NK-92 (cell line): ENCODE data around the gene RNU6-8.

ENCODE experiments used
- DNase-seq: peaks from one replicate; lab custom pipeline; 2025; ENCODE audit not compliant: unreplicated experiment; lab: John Stamatoyannopoulos, UW

Gene RNU6-8

DNA sequence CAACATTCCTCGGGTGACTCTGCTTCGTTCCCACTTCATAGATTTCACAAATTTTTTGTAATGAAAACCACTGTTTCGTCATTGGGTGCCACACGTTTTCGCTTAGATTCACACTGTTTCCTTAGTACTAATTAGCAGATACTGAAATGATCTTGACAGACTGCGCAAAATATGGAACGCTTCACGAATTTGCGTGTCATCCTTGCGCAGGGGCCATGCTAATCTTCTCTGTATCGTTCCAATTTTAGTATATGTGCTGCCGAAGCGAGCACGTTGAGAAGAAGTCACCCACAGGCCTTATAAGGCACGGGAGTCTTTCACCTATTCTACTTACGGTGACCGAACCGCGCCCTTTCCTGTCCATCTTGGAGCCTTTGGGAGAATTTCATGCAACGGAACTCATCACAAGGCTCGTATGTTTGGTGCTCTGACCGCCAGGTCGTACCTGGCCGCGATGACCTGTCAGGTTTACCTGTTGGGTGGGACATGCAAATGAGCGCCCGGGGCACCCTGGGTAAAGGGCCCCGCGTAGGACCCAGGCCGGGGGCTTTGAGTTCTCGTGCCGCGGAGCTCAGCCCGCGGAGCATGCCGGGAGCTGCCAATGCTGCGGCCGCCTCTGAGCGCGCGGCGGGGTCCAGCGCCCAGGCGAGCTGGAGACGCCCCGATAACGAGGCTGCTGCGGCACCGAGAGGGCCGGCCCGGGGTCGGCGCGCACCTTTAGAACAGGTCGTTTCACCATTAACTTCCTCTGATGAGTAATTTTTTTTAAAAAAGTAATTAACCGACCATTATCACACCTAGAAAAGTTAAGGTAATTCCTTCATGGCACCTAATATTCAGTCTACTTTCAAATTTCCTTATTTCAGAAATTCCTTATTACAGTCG is at the start of gene RNU6-8:
Gene RNU6-8 (minus strand): TSS at position 272 of the 885 bp plus-strand sequence.
- DNase-seq: no peak

DNA sequence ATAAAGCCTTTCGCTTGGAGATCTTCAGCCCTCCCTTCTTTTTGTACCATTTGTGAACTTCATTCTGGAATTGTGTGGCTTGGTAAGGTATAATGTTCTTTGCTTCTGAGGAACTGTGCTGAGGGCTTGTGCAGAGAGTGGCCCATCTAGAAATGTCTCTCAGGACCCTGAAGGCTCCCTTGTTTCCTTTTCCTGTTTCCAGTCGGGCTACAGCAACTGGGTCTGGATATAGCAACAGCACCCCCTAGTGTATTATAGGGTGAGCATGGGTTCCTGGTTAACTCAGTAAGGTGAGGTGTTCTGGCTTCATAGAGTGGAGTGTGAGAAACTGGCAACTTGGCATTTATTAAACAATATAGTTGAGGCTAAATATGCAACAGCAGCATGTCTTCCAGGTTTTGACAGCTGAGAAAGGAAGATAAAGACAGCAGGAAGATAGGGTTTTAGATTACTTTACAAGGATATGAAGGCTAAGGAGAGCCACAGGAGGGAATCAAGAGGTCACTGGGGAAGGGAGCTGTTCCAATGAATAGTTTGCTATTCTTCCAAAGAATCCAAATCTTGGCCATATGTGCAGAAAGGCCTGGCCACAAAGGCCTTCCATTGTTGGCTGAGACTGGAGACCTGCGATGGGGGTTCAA is 49.1 kb upstream of the RNU6-8 start:
- DNase-seq: no peak

DNA sequence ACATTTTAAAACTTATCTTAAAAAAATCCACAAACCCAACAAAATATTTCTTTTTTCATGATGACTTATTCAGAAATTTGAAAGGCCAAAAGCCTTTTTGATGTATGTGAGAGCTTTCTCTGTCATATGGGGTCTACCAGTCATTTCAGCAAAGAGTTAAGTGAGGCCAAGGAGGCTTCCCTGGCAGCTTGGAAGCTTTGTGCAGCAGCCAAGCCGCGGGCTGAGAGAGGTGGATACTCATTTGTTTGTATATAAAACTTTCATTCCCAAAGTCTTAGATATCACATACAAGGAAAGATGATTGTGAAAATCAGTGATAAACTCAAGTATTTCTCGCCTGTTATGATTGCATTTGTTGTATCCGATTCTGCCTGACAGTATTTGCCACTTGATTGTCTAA is 48.5 kb upstream of the RNU6-8 start:
- no peak for DNase-seq

DNA sequence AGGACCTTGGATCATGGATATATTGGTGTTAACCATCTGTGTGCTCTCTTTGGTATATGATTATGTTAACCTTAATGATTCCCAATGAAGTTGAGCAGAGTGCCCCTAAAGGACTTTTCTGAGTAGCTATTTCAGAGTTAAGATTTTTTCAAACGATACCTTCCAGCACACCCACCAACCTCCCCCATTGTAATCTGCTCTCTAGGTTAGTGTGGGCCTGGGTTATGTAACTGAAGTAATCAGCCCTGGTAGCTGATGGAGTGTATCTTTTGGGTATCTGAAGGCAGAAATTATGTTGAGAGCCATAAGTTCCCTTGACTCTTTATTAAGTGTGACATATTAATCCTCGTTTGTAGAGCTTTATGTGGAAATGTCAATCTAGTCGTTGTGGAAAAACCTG is 47.6 kb upstream of the RNU6-8 start:
- DNase-seq: no peak

DNA sequence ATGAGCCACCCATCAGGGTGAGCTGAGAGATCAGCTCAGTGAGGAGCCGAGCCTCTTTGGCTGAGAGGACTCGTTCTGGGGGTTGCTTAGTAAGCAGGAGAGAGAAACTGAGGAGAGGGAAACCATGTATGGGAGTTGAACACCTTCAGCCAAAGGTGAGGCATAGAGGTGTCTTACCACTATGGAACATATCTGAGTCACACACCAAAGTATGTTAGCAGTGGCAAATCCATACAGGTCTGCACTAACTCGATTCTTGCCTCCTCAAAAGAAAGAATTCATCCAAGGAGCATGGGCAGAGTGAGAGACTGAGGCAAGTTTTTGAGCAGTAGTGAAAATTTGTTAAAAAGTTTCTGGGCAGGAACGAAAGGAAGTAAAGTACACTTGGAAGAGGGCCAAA is 46.7 kb upstream of the RNU6-8 start:
- no peak for DNase-seq

DNA sequence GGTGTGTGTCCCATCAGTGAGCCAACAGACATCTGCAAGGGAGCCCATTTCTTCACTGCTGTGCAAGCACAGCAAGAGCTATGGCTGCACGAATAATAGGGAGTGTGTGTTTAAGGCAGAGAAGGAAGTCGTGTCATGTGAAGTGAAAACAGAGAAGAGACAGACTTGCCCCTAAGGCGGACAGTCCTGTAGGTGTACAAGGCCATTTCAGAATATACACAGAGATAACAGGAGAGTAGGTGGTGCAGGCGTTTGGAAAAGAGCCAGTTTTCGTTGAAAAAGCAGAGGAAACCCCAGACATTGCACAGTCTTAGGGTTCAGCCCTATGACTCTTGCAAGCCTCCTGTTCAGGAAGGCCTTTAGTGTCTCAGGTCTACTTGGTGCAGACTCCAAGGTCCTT is 46.3 kb upstream of the RNU6-8 start:
- no peak for DNase-seq

DNA sequence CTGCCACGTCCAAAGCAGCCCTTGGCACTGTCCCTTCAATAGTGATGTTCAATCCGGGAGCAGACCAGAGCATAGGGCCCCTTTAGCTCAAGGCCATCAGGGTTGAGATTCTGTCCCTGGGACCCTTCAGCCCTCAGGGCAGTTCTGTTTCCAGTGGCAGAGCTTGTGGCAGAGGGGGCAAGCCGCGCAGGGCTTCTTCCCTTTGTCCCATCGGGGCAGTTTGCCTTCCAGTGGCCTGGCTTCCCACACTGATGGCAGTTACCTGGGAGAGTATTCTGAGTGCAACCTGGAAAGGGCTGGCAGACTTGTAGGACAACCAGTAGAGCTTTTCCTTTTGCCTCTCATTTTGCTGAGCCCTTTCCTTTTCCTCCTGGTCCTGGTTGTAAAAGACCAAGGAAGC is 43.7 kb upstream of the RNU6-8 start:
- DNase-seq: no peak

DNA sequence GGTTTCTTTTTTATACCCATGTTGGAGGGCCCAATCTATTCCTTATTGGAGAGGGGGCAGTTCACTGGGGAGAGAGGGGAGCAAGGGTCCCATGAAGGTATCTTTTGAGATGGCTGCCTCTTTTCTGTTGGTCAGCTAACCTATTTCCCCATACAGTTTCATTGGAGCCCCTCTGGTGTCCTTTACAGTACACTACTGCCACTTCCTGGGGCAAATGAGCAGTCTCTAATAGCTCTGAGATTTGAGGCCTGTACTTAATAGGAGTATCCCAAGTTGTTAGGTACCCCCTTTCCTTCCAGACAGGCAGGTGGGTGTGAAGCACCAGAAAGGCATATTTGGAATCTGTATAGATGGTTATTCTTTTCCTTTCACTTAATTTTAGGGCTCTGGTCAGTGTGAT is 41.3 kb upstream of the RNU6-8 start:
- no peak for DNase-seq

DNA sequence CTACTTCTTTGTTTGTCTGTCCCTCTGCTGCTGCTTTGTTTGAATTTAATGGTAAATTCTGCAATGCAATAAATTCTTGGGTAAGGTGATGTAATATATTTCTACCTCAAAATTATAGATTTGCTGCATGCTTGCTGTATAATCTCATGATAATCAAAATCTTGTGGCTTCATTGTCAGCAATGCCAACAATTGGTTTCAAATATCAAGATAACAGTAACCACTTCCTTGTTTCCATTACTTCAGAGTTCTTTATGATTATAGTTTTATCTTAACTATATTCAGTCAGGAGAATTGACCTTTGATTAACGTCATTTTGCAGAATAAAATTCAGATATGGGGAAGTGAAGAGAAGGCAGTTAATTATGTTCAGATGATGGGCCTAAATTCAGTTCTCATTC is 30.2 kb upstream of the RNU6-8 start:
- DNase-seq: no peak

DNA sequence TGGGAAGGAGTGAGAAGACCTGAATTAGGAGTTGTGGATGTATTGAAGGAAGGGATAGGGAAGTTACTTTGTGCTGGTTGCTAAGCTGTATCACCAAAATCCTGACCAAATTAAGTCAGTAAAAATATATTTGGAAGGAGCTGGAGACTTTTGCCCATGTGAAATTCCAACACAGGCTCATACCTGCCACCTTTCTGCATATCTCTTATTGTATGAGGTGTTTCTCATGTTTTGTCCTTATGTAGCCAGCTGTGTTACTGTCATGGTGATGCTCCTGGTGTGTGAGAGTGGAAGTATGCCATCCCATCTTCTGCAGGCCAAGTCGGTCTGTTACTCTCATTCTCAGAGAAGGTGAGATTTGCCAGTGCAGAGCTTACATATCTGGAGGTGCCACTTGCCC is 29.4 kb upstream of the RNU6-8 start:
- no peak for DNase-seq

GRCh38 chr14:32230695-32231280 is 27.7 kb upstream of the RNU6-8 start:
- no peak for DNase-seq

DNA sequence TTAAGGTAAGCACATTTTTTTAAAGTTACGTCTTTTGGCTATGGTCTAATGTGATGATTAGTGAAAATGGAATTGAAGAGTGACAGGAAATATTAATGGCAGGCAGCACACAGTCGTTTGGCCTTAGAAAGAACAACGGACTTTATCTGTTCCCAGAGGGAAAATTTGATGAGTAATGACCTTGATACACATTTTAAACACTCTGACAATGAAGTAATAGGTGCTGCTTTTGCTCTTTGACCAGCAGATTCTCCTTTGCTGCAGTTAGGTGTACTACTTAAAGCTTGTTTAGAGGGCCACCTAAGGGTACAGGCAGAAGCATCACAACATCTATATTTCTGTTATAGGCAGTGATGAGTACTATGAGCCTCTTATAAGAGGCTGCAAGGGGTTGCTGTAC is 27.1 kb upstream of the RNU6-8 start:
- DNase-seq: no peak

DNA sequence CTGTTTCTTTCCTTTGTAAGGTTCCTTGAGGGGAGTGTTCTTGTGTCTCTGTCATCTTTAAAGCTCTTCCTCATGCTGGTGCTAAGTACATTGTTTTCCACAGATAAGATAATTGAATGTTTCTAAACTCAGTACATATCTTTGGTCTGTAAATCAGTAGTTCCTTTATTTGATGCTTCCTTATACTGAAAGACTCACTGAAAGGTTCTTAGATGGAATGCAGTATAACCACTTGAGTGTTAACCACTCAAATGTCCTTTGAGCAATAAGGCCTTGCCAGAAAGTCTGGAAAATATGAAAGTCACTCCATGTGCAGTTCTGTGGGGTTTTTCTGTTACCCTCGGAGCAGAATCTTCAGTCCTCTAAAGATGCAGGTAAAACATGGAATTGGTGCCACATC is 23.0 kb upstream of the RNU6-8 start:
- DNase-seq: no peak

DNA sequence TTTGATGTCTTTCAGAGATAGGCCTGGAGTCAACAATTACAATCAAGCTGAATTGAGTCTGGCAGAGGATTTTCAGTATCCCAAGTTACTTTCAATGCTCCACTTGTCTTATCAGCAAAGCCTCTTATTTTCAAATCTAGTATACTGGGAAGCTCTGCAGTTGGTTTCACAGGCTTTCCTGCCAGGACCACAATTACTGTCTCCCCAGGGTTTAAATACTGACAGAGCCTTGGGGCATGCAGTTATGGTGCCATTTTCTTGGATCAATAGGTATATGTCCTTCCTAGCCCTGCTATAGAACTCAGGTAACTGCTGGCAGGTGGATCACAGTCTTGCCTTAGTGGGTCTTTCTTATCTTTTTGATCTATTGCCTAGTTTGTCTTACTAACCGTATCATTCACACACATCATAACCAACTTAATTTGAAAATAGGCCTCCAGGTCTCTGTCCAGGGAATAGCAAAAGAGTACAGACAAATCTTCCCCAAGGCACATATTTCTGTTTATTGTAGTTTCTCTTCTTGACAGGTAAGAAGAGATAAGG is 22.4 kb upstream of the RNU6-8 start:
- no peak for DNase-seq

DNA sequence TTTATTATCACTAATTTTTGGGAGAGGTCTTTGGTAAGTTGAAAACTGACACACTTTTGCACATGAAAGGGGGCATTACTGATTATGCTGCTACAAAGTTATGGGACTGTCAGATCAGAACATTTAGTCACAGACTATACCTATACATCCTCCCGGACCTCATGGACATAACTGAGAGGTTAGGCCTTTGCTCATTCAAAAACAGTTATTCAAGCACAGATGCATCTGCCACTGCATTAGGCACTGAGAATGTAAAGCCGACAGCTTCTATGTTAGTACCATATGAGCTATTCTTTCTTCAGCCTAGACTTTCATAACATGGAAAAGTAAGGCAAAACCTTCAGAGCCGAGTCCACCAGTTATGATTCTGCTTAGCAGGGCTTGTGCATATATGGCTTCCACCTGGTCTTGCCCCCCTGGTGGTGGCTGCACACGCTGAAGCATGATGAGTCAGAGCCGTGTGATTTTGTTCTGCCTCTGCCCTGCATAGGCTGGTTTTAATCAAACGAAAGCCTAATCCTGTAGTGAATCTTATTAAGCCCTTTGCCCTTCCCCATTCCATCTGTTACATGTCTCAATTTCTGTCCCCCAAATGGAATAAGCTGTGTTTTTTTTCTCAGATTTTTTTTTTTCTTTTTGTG is 21.8 kb upstream of the RNU6-8 start:
- no peak for DNase-seq

- DNase-seq: no peak
Measured at GRCh38 chr14:32217301-32217700, 14.2 kb upstream of the RNU6-8 start.

- no peak for DNase-seq
Measured at GRCh38 chr14:32212833-32213232, 9.8 kb upstream of the RNU6-8 start.

GRCh38 chr14:32211068-32211404 is 8.0 kb upstream of the RNU6-8 start:
- no peak for DNase-seq

GRCh38 chr14:32209471-32209870 is 6.4 kb upstream of the RNU6-8 start:
- no peak for DNase-seq

- DNase-seq: no peak
Measured at GRCh38 chr14:32208490-32208889, 5.4 kb upstream of the RNU6-8 start.

DNA sequence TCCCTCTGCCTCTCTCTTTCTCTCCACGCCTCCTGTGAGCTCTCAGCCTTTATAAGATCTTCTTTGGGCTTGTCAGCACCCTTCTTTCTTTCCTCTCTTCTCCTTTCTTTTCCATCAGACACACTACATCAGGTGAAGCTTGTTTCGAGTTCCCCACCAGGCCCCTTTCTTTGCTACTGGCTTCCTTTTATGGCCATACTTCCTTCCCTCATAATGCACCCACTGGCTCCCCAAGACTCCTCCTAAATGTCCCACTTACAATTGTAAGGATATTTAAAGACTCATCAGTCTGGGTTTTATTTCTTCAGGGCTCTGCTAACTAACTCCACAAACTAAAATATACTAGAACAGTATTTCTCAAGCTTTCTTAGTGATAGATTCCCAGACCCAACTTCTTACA is 3.5 kb upstream of the RNU6-8 start:
- DNase-seq: no peak

GRCh38 chr14:32205984-32206383 is 2.9 kb upstream of the RNU6-8 start:
- DNase-seq: no peak
